Mesodermal cell (in vitro differentiated cells): ENCODE data around the gene XYLT1.
"Not testable (repeated sequence)": the region's sequence is repeated elsewhere in the genome, so short reads cannot be mapped to it uniquely, and the experiment has no call there.

ENCODE experiments used
- H3K27ac ChIP-seq: 2 replicates; pipeline ENCODE4 v1.7.0; 2013; ENCODE audit warnings: mild to moderate bottlenecking, low read depth, low read length, moderate library complexity; ENCODE audit not compliant: severe bottlenecking
- H3K36me3 ChIP-seq: 2 replicates; pipeline ENCODE4 v1.7.1; 2013; ENCODE audit warnings: mild to moderate bottlenecking, low read length, moderate library complexity; ENCODE audit not compliant: control insufficient read depth, insufficient read depth
- H3K4me1 ChIP-seq: one replicate; pipeline ENCODE4 v1.7.1; 2013; ENCODE audit warnings: mild to moderate bottlenecking, low read length; ENCODE audit not compliant: insufficient read depth, control insufficient read depth, poor library complexity, severe bottlenecking
- H3K4me3 ChIP-seq: 2 replicates; pipeline ENCODE4 v1.7.0; 2013; ENCODE audit warnings: low read length, control low read depth, mild to moderate bottlenecking; ENCODE audit not compliant: insufficient read depth, poor library complexity, severe bottlenecking; ENCODE audit errors: extremely low read depth
- H3K9me3 ChIP-seq: 2 replicates; pipeline ENCODE4 v1.7.1; 2013; ENCODE audit warnings: mild to moderate bottlenecking, low read length, moderate library complexity; ENCODE audit not compliant: control insufficient read depth
- WGBS, 2 experiments: methylation state at CpG; one replicate each; pipeline ENCODE4 v1.1.5; 2013; ENCODE audit warnings: missing lambda C conversion rate in 2 of 2; ENCODE audit not compliant: insufficient coverage in 2 of 2; 5-methylcytosine and 5-hydroxymethylcytosine counted together

XYLT1 gene

GRCh38 chr16:17306745-17307144, 164.0 kb downstream of the XYLT1 start:
- H3K36me3 ChIP-seq: no peaks in the 10 kb centered on the region
- H3K27ac ChIP-seq: no peak overlapping the region
- 63 to 100% methylated on average over 1 to 3 of the region's 3 CpGs for WGBS, 2 experiments
- H3K9me3 ChIP-seq: no peaks in the 10 kb centered on the region
- peaks cover 5% of the 10 kb centered on the region for H3K4me1 ChIP-seq
- no peak overlapping the region for H3K4me3 ChIP-seq

GRCh38 chr16:17306211-17306610, 164.5 kb downstream of the XYLT1 start:
- not testable (repeated sequence) for H3K4me3 ChIP-seq, H3K4me1 ChIP-seq, H3K27ac ChIP-seq, H3K9me3 ChIP-seq, H3K36me3 ChIP-seq
- WGBS, 2 experiments: 92 to 95% methylated on average over 6 to 7 of the region's 9 CpGs

GRCh38 chr16:17305694-17306093, 165.1 kb downstream of the XYLT1 start:
- 59 to 66% methylated on average over 5 to 6 of the region's 6 CpGs for WGBS, 2 experiments
- Histone ChIP-seq H3K4me1 (peaks cover 5% of the 10 kb centered on the region), H3K4me3 (no peak overlapping the region), H3K27ac (no peak overlapping the region), H3K36me3 (no peaks in the 10 kb centered on the region), H3K9me3 (no peaks in the 10 kb centered on the region)

- peaks cover 13% of the 10 kb centered on the region for H3K4me1 ChIP-seq
- no peaks in the 10 kb centered on the region for H3K9me3 ChIP-seq
- H3K4me3 ChIP-seq: no peak overlapping the region
- no peaks in the 10 kb centered on the region for H3K36me3 ChIP-seq
- H3K27ac ChIP-seq: no peak overlapping the region
- WGBS, 2 experiments: 95 to 96% methylated on average over 4 to 5 of the region's 6 CpGs
Measured at GRCh38 chr16:17304491-17305119, 166.2 kb downstream of the XYLT1 start.

GRCh38 chr16:17304106-17304490, 166.7 kb downstream of the XYLT1 start:
- 80 to 95% methylated on average over 1 to 2 of the region's 2 CpGs for WGBS, 2 experiments
- Histone ChIP-seq H3K27ac (no peak overlapping the region), H3K9me3 (no peaks in the 10 kb centered on the region), H3K4me1 (peaks cover 13% of the 10 kb centered on the region), H3K36me3 (no peaks in the 10 kb centered on the region), H3K4me3 (no peak overlapping the region)

- H3K36me3 ChIP-seq: no peaks in the 10 kb centered on the region
- H3K9me3 ChIP-seq: no peaks in the 10 kb centered on the region
- WGBS, 2 experiments: 90 to 95% methylated on average over 2 to 5 of the region's 5 CpGs
- no peak overlapping the region for H3K27ac ChIP-seq
- H3K4me3 ChIP-seq: no peak overlapping the region
- H3K4me1 ChIP-seq: peaks cover 13% of the 10 kb centered on the region
Measured at GRCh38 chr16:17303101-17303500, 167.7 kb downstream of the XYLT1 start.

- Histone ChIP-seq H3K4me1 (peaks cover 13% of the 10 kb centered on the region), H3K9me3 (no peaks in the 10 kb centered on the region), H3K36me3 (no peaks in the 10 kb centered on the region), H3K4me3 (no peak overlapping the region), H3K27ac (no peak overlapping the region)
- WGBS, 2 experiments: 80 to 93% methylated on average over 2 to 3 of the region's 3 CpGs
Measured at GRCh38 chr16:17302620-17303019, 168.1 kb downstream of the XYLT1 start.

GRCh38 chr16:17302214-17302613, 168.5 kb downstream of the XYLT1 start:
- Histone ChIP-seq H3K36me3 (no peaks in the 10 kb centered on the region), H3K27ac (no peak overlapping the region), H3K4me1 (peaks cover 13% of the 10 kb centered on the region), H3K9me3 (no peaks in the 10 kb centered on the region), H3K4me3 (no peak overlapping the region)
- WGBS, 2 experiments: 91 to 96% methylated on average over 4 of the region's 4 CpGs

GRCh38 chr16:17301593-17302135, 169.1 kb downstream of the XYLT1 start:
- WGBS, 2 experiments: 96 to 98% methylated on average over 8 to 10 of the region's 10 CpGs
- H3K4me3 ChIP-seq: no peak overlapping the region
- no peak overlapping the region for H3K27ac ChIP-seq
- H3K36me3 ChIP-seq: no peaks in the 10 kb centered on the region
- H3K9me3 ChIP-seq: no peaks in the 10 kb centered on the region
- H3K4me1 ChIP-seq: peaks cover 13% of the 10 kb centered on the region

GRCh38 chr16:17301184-17301583, 169.6 kb downstream of the XYLT1 start:
- 83% methylated on average over 1 of the region's 4 CpGs; no CpG with 5 or more reads in 1 of the 2 experiments for WGBS, 2 experiments
- Histone ChIP-seq H3K36me3 (no peaks in the 10 kb centered on the region), H3K4me1 (peaks cover 13% of the 10 kb centered on the region), H3K27ac (no peak overlapping the region), H3K9me3 (no peaks in the 10 kb centered on the region), H3K4me3 (no peak overlapping the region)

- WGBS, 2 experiments: 44 to 63% methylated on average over 6 of the region's 7 CpGs
- Histone ChIP-seq H3K4me3 (no peak overlapping the region), H3K4me1 (peaks cover 8% of the 10 kb centered on the region), H3K9me3 (no peaks in the 10 kb centered on the region), H3K36me3 (no peaks in the 10 kb centered on the region), H3K27ac (no peak overlapping the region)
Measured at GRCh38 chr16:17299790-17300189, 171.0 kb downstream of the XYLT1 start.
